CD8-positive, alpha-beta memory T cell (primary cell): ENCODE results near the gene STXBP5. TPM values are rescaled to one million over a fixed set of nuclear protein-coding genes. Genes with fewer than 3 reads are reported as not detected.
A peak's percentile ranks its signal among the peaks of the same experiment; 100 is the strongest.

Source experiments
- CTCF ChIA-PET: fragments of 350-600 bp; sonication (Branson Sonifier 250); formaldehyde crosslinking; loops from one replicate; lab custom pipeline; 2021; ENCODE audit warnings: antibody characterized with exemption; lab: Charles Lee
- POLR2A ChIA-PET: fragments of 350-600 bp; sonication (Branson Sonifier 250); formaldehyde crosslinking; loops from one replicate; lab custom pipeline; 2021; ENCODE audit warnings: antibody characterized with exemption; lab: Charles Lee
- DNase-seq, 5 donors: peaks; one replicate each; pipeline versions ENCODE4 v3.0.0 to v3.0.0-alpha.2; 2020 to 2022; ENCODE audit warnings: mixed read lengths in 1 of 5
- H3K27ac ChIP-seq: one replicate; pipeline ENCODE4 v1.7.0; 2013; ENCODE audit warnings: low read depth, mild to moderate bottlenecking, low read length, moderate library complexity
- H3K27me3 ChIP-seq: 2 replicates; pipeline ENCODE4 v1.7.0; 2013; ENCODE audit warnings: low read length, mild to moderate bottlenecking; ENCODE audit not compliant: insufficient read depth, poor library complexity, severe bottlenecking
- H3K36me3 ChIP-seq: 2 replicates; pipeline ENCODE4 v1.7.0; 2013; ENCODE audit warnings: mild to moderate bottlenecking, low read length, moderate library complexity; ENCODE audit not compliant: insufficient read depth
- H3K4me1 ChIP-seq: 2 replicates; pipeline ENCODE4 v1.7.0; 2013; ENCODE audit warnings: mild to moderate bottlenecking, low read length, moderate library complexity; ENCODE audit not compliant: insufficient read depth
- H3K4me3 ChIP-seq: 2 replicates; pipeline ENCODE4 v1.7.0; 2013; ENCODE audit warnings: mild to moderate bottlenecking, low read length
- H3K9me3 ChIP-seq: 2 replicates; pipeline ENCODE4 v1.7.0; 2013; ENCODE audit warnings: mild to moderate bottlenecking, low read length
- H3K27ac Mint-ChIP-seq, 8 donors: one replicate each; pipeline ENCODE4 v1.8.0; 2020 to 2021; ENCODE audit warnings: mixed read lengths in 8 of 8, mild to moderate bottlenecking in 6 of 8, inconsistent platforms in 3 of 8, moderate library complexity in 3 of 8
- H3K27me3 Mint-ChIP-seq, 2 donors: one replicate each; pipeline ENCODE4 v1.8.0; 2020 to 2021; ENCODE audit warnings: mixed read lengths in 2 of 2, mild to moderate bottlenecking in 1 of 2, moderate library complexity in 1 of 2
- H3K36me3 Mint-ChIP-seq, 3 donors: one replicate each; pipeline ENCODE4 v1.8.0; 2020 to 2021; ENCODE audit warnings: mixed read lengths in 3 of 3, inconsistent platforms in 1 of 3, mild to moderate bottlenecking in 1 of 3
- H3K4me1 Mint-ChIP-seq, 3 donors: one replicate each; pipeline ENCODE4 v1.8.0; 2020 to 2021; ENCODE audit warnings: mixed read lengths in 3 of 3, inconsistent platforms in 1 of 3, mild to moderate bottlenecking in 1 of 3
- H3K4me3 Mint-ChIP-seq, 7 donors: one replicate each; pipeline ENCODE4 v1.8.0; 2020 to 2021; ENCODE audit warnings: mixed read lengths in 7 of 7, mild to moderate bottlenecking in 6 of 7, moderate library complexity in 4 of 7, inconsistent platforms in 2 of 7
- H3K9me3 Mint-ChIP-seq, 5 donors: one replicate each; pipeline ENCODE4 v1.8.0; 2020 to 2022; ENCODE audit warnings: mixed read lengths in 5 of 5, mild to moderate bottlenecking in 3 of 5, moderate library complexity in 2 of 5, inconsistent platforms in 1 of 5
- polyA plus RNA-seq: library from polyadenylated mRNA; unstranded; fragments of 300-500 nt; fragmentation: Illumina TruSeq; gene quantifications from one replicate; pipeline ENCODE4 v1.2.3, GENCODE V29; 2021
- total RNA-seq, 2 experiments: library from RNA; stranded (reverse); gene quantifications; one replicate each; pipeline ENCODE4 v1.2.3, GENCODE V29; 2021

The STXBP5 gene
- total and polyA plus RNA-seq, 3 experiments from 2014 or later: 8.7 to 32.2 (median 31.1) TPM

- Mint-ChIP-seq H3K9me3 (no peaks in the 10 kb centered on the region), H3K36me3 (peaks cover 4 to 42% (median 7%) of the 10 kb centered on the region in 3 donors), H3K4me3 (no peak overlapping the region), H3K4me1 (peaks cover 13 to 27% (median 22%) of the 10 kb centered on the region in 3 donors), H3K27me3 (no peaks in the 10 kb centered on the region), H3K27ac (peak overlapping the region in 1 of 8 donors; percentile 78)
- Histone ChIP-seq H3K27me3 (no peaks in the 10 kb centered on the region), H3K36me3 (peaks cover 3% of the 10 kb centered on the region), H3K4me1 (no peaks in the 10 kb centered on the region), H3K4me3 (no peak overlapping the region), H3K27ac (no peak overlapping the region), H3K9me3 (no peaks in the 10 kb centered on the region)
- no peak for DNase-seq
- ChIA-PET CTCF (no interaction called here), POLR2A (no interaction called here)
Measured at GRCh38 chr6:147287869-147288271, 83.7 kb downstream of the STXBP5 start.

- Histone ChIP-seq H3K9me3 (peaks cover 8% of the 10 kb centered on the region), H3K27me3 (no peaks in the 10 kb centered on the region), H3K27ac (no peak overlapping the region), H3K4me1 (no peaks in the 10 kb centered on the region), H3K4me3 (no peak overlapping the region), H3K36me3 (peaks cover 23% of the 10 kb centered on the region)
- Mint-ChIP-seq H3K27me3 (no peaks in the 10 kb centered on the region), H3K27ac (no peak overlapping the region), H3K36me3 (peaks cover 33 to 66% (median 51%) of the 10 kb centered on the region in 3 donors), H3K4me3 (peak overlapping the region in 1 of 7 donors; percentile 41), H3K9me3 (peaks cover 17 to 24% (median 20%) of the 10 kb centered on the region in 5 donors), H3K4me1 (peaks cover 16 to 25% (median 18%) of the 10 kb centered on the region in 3 donors)
- ChIA-PET CTCF (no interaction called here), POLR2A (no interaction called here)
- no peak for DNase-seq
Measured at GRCh38 chr6:147297124-147297523, 92.9 kb downstream of the STXBP5 start.

GRCh38 chr6:147297663-147298316, 93.6 kb downstream of the STXBP5 start:
- Mint-ChIP-seq H3K4me3 (peak overlapping the region; percentile 24 to 75 (median 63)), H3K36me3 (peaks cover 33 to 69% (median 52%) of the 10 kb centered on the region in 3 donors), H3K27me3 (no peaks in the 10 kb centered on the region), H3K4me1 (peaks cover 16 to 25% (median 18%) of the 10 kb centered on the region in 3 donors), H3K9me3 (peaks cover 17 to 24% (median 20%) of the 10 kb centered on the region in 5 donors), H3K27ac (peak overlapping the region; percentile 5 to 50 (median 24))
- DNase-seq: peak in 1 of 5 donors; percentile 13
- POLR2A ChIA-PET: no interaction called here
- no peak overlapping the region for H3K4me3 ChIP-seq
- H3K4me1 ChIP-seq: no peaks in the 10 kb centered on the region
- H3K36me3 ChIP-seq: peaks cover 23% of the 10 kb centered on the region
- no peak overlapping the region for H3K27ac ChIP-seq
- no peaks in the 10 kb centered on the region for H3K27me3 ChIP-seq
- peaks cover 8% of the 10 kb centered on the region for H3K9me3 ChIP-seq
- CTCF ChIA-PET: no interaction called here

GRCh38 chr6:147298461-147298860, 94.2 kb downstream of the STXBP5 start:
- peaks cover 28% of the 10 kb centered on the region for H3K36me3 ChIP-seq
- no peak overlapping the region for H3K4me3 ChIP-seq
- no peaks in the 10 kb centered on the region for H3K27me3 ChIP-seq
- CTCF ChIA-PET: no interaction called here
- DNase-seq: no peak
- Mint-ChIP-seq H3K4me3 (peak overlapping the region in 6 of 7 donors; percentile 48 to 75 (median 64)), H3K27ac (peak overlapping the region in 3 of 8 donors; percentile 19 to 43 (median 23)), H3K4me1 (peaks cover 16 to 25% (median 18%) of the 10 kb centered on the region in 3 donors), H3K36me3 (peaks cover 33 to 68% (median 53%) of the 10 kb centered on the region in 3 donors), H3K9me3 (peaks cover 17 to 24% (median 20%) of the 10 kb centered on the region in 5 donors), H3K27me3 (no peaks in the 10 kb centered on the region)
- H3K27ac ChIP-seq: no peak overlapping the region
- no peaks in the 10 kb centered on the region for H3K4me1 ChIP-seq
- POLR2A ChIA-PET: no interaction called here
- peaks cover 8% of the 10 kb centered on the region for H3K9me3 ChIP-seq

GRCh38 chr6:147299035-147299434, 94.8 kb downstream of the STXBP5 start:
- Mint-ChIP-seq H3K27ac (no peak overlapping the region), H3K27me3 (no peaks in the 10 kb centered on the region), H3K9me3 (peaks cover 19 to 24% (median 21%) of the 10 kb centered on the region in 5 donors), H3K4me3 (no peak overlapping the region), H3K36me3 (peaks cover 34 to 70% (median 54%) of the 10 kb centered on the region in 3 donors), H3K4me1 (peaks cover 16 to 25% (median 18%) of the 10 kb centered on the region in 3 donors)
- POLR2A ChIA-PET: no interaction called here
- DNase-seq: no peak
- Histone ChIP-seq H3K36me3 (peaks cover 28% of the 10 kb centered on the region), H3K4me1 (no peaks in the 10 kb centered on the region), H3K9me3 (peaks cover 8% of the 10 kb centered on the region), H3K4me3 (no peak overlapping the region), H3K27ac (no peak overlapping the region), H3K27me3 (no peaks in the 10 kb centered on the region)
- CTCF ChIA-PET: no interaction called here

GRCh38 chr6:147301070-147301469, 96.9 kb downstream of the STXBP5 start:
- ChIA-PET POLR2A (no interaction called here), CTCF (no interaction called here)
- no peak for DNase-seq
- Mint-ChIP-seq H3K4me3 (no peak overlapping the region), H3K27ac (no peak overlapping the region), H3K9me3 (peaks cover 14 to 21% (median 16%) of the 10 kb centered on the region in 5 donors), H3K4me1 (peaks cover 16 to 25% (median 24%) of the 10 kb centered on the region in 3 donors), H3K27me3 (no peaks in the 10 kb centered on the region), H3K36me3 (peaks cover 32 to 57% (median 51%) of the 10 kb centered on the region in 3 donors)
- Histone ChIP-seq H3K4me1 (no peaks in the 10 kb centered on the region), H3K27me3 (no peaks in the 10 kb centered on the region), H3K9me3 (peaks cover 5% of the 10 kb centered on the region), H3K27ac (no peak overlapping the region), H3K36me3 (peaks cover 17% of the 10 kb centered on the region), H3K4me3 (no peak overlapping the region)

GRCh38 chr6:147304016-147304415, 99.8 kb downstream of the STXBP5 start:
- Histone ChIP-seq H3K9me3 (no peaks in the 10 kb centered on the region), H3K27ac (no peak overlapping the region), H3K4me1 (no peaks in the 10 kb centered on the region), H3K27me3 (no peaks in the 10 kb centered on the region), H3K36me3 (peaks cover 13% of the 10 kb centered on the region), H3K4me3 (no peak overlapping the region)
- Mint-ChIP-seq H3K9me3 (peaks cover 0 to 4% (median 0%) of the 10 kb centered on the region in 5 donors), H3K27me3 (no peaks in the 10 kb centered on the region), H3K36me3 (peaks cover 30 to 44% (median 30%) of the 10 kb centered on the region in 3 donors), H3K4me3 (no peak overlapping the region), H3K4me1 (peaks cover 0 to 9% (median 0%) of the 10 kb centered on the region in 3 donors), H3K27ac (peak overlapping the region in 1 of 8 donors; percentile 5)
- no peak for DNase-seq
- ChIA-PET POLR2A (no interaction called here), CTCF (no interaction called here)

GRCh38 chr6:147310521-147310920, 106.3 kb downstream of the STXBP5 start:
- Histone ChIP-seq H3K9me3 (no peaks in the 10 kb centered on the region), H3K4me3 (no peak overlapping the region), H3K36me3 (no peaks in the 10 kb centered on the region), H3K27ac (no peak overlapping the region), H3K4me1 (no peaks in the 10 kb centered on the region), H3K27me3 (no peaks in the 10 kb centered on the region)
- Mint-ChIP-seq H3K9me3 (no peaks in the 10 kb centered on the region), H3K27me3 (no peaks in the 10 kb centered on the region), H3K27ac (no peak overlapping the region), H3K4me1 (peaks cover 0 to 4% (median 0%) of the 10 kb centered on the region in 3 donors), H3K36me3 (peaks cover 0 to 46% (median 19%) of the 10 kb centered on the region in 3 donors), H3K4me3 (no peak overlapping the region)
- DNase-seq: no peak
- ChIA-PET POLR2A (no interaction called here), CTCF (no interaction called here)
